HepG2 (cell line): ENCODE data around the gene CAVIN2. TPM values are rescaled to one million over a fixed set of nuclear protein-coding genes. Genes with fewer than 3 reads are reported as not detected.

Source experiments
- ATAC-seq: fragments of 200-7000 bp; cut with Tn5 transposase; 3 replicates; pipeline ENCODE4 v1.9.1; 2020; ENCODE audit warnings: mild to moderate bottlenecking, moderate library complexity
- BruUV-seq: library from RNA; stranded (reverse); fragments of 400-500 nt; replicated peaks from 2 replicates; lab custom pipeline; 2021; lab: Mats Ljungman, UMichigan
- CTCF ChIA-PET: fragments of 300-600 bp; formaldehyde crosslinking; extraction: SDS; loops from one replicate; lab custom pipeline; 2021; ENCODE audit warnings: low total read pairs, inconsistent platforms, low intra/inter-chr PET ratio; lab: Yijun Ruan, JAX
- POLR2A ChIA-PET: fragments of 350-600 bp; sonication (Branson Sonifier 250); formaldehyde crosslinking; loops from one replicate; lab custom pipeline; 2020; ENCODE audit warnings: antibody characterized with exemption, inconsistent platforms; lab: Yijun Ruan, JAX
- DNase-seq: peaks from one replicate; pipeline ENCODE4 v3.0.0-alpha.2; 2015; ENCODE audit warnings: low spot score
- FAIRE-seq: peaks from 3 replicates; lab custom pipeline; 2011; peaks lifted over from hg19 to GRCh38; lab: Jason Lieb, UNC
- H2AFZ ChIP-seq: one replicate; pipeline ENCODE4 v1.6.1; 2011; ENCODE audit warnings: low read length, inconsistent platforms
- H3K27ac ChIP-seq: fragments of 300-600 bp; 3 replicates; pipeline ENCODE4 v1.8.0; 2011; ENCODE audit warnings: mixed run types, mild to moderate bottlenecking, mixed read lengths, low read length, inconsistent platforms; ENCODE audit not compliant: insufficient read depth; ENCODE audit errors: extremely low read length
- H3K27me3 ChIP-seq, 2 experiments: fragments of 200-600 bp in 1 of 2; 2 replicates in 1 of 2; 3 replicates in 1 of 2; pipeline versions ENCODE4 v1.6.0 to v1.8.0; 2011; ENCODE audit warnings: low read length in 2 of 2, mild to moderate bottlenecking in 2 of 2, moderate library complexity in 2 of 2, inconsistent platforms in 1 of 2; ENCODE audit not compliant: insufficient read depth in 2 of 2, control insufficient read depth in 1 of 2
- H3K36me3 ChIP-seq, 2 experiments: fragments of 200-600 bp in 1 of 2; replicated peaks in 1 of 2; 2 replicates in 1 of 2; 3 replicates in 1 of 2; pipeline versions ENCODE4 v1.5.1 to v1.8.0; 2011; ENCODE audit warnings: low read length in 2 of 2, inconsistent platforms in 1 of 2; ENCODE audit not compliant: insufficient read depth in 2 of 2, control insufficient read depth in 1 of 2
- H3K4me1 ChIP-seq: 2 replicates; pipeline ENCODE4 v1.5.1; 2012; ENCODE audit warnings: low read length, inconsistent platforms; ENCODE audit not compliant: insufficient read depth
- H3K4me2 ChIP-seq: 2 replicates; pipeline ENCODE4 v1.6.0; 2011; ENCODE audit warnings: low read depth, low read length, inconsistent platforms
- H3K4me3 ChIP-seq, 3 experiments: fragments of 200-600 bp in 1 of 3; sonication (generic), shearing (Covaris generic) in 1 of 3; replicated peaks in 1 of 3; 2 replicates each; pipeline ENCODE4 v1.5.1; 2011 to 2016; ENCODE audit warnings: low read length in 3 of 3, inconsistent platforms in 2 of 3, low read depth in 2 of 3, mild to moderate bottlenecking in 2 of 3, control low read depth in 1 of 3, mixed read lengths in 1 of 3; ENCODE audit not compliant: insufficient read depth in 1 of 3
- H3K79me2 ChIP-seq: one replicate; pipeline ENCODE4 v1.6.1; 2011; ENCODE audit warnings: low read length, inconsistent platforms; ENCODE audit not compliant: insufficient read depth
- H3K9ac ChIP-seq: 2 replicates; pipeline ENCODE4 v1.6.0; 2011; ENCODE audit warnings: mild to moderate bottlenecking, low read depth, low read length, inconsistent platforms; ENCODE audit not compliant: insufficient read depth
- H3K9me3 ChIP-seq: 2 replicates; pipeline ENCODE4 v1.5.1; 2012; ENCODE audit warnings: mild to moderate bottlenecking, low read length
- H4K20me1 ChIP-seq: 2 replicates; pipeline ENCODE4 v1.6.0; 2011; ENCODE audit warnings: inconsistent platforms, mild to moderate bottlenecking, low read length, moderate library complexity; ENCODE audit not compliant: insufficient read depth
- ARNTL ChIP-seq: sonication (generic); formaldehyde crosslinking; IDR thresholded peaks from 2 replicates; pipeline ENCODE4 v1.4.0; 2020; ENCODE audit warnings: mild to moderate bottlenecking, missing genetic modification reagents
- EEA1 ChIP-seq: sonication (generic); formaldehyde crosslinking; IDR thresholded peaks from 2 replicates; pipeline ENCODE4 v1.5.1; 2020; ENCODE audit warnings: mild to moderate bottlenecking, missing genetic modification reagents, borderline replicate concordance
- ETV5 ChIP-seq: IDR thresholded peaks from 2 replicates; pipeline ENCODE4 v1.6.1; 2018; ENCODE audit warnings: missing biosample characterization, missing genetic modification reagents, inconsistent platforms, borderline replicate concordance
- EZH2 ChIP-seq: conservative IDR thresholded peaks from 2 replicates; pipeline ENCODE4 v1.6.1; 2012; ENCODE audit warnings: mild to moderate bottlenecking, low read depth, low read length, moderate library complexity
- FOXK2 ChIP-seq: fragments of 450-650 bp; IDR thresholded peaks from 2 replicates; pipeline ENCODE4 v1.6.1; 2016
- NFYC ChIP-seq: IDR thresholded peaks from 2 replicates; pipeline ENCODE4 v1.6.1; 2016; ENCODE audit warnings: missing genetic modification reagents, missing compliant biosample characterization
- NKX3-1 ChIP-seq: sonication (generic); formaldehyde crosslinking; IDR thresholded peaks from 2 replicates; pipeline ENCODE4 v1.5.0; 2020; ENCODE audit warnings: missing genetic modification reagents
- ZNF562 ChIP-seq: sonication (generic); formaldehyde crosslinking; IDR thresholded peaks from 2 replicates; pipeline ENCODE4 v1.8.0; 2022; ENCODE audit warnings: missing genetic modification reagents, borderline replicate concordance
- WGBS: methylation state at CpG from one replicate; pipeline ENCODE4 v1.1.6; 2017; ENCODE audit warnings: low lambda C conversion rate; 5-methylcytosine and 5-hydroxymethylcytosine counted together
- in situ Hi-C: cut with HindIII; loops from 2 replicates; pipeline ENCODE4 v1.10.0; 2017; ENCODE audit warnings: low pct_unique_long_range_greater_than_20kb; ENCODE audit not compliant: extremely low pct_ligation_motif_present
- intact Hi-C: fragments of 100-400 bp; cut with micrococcal nuclease; formaldehyde crosslinking; loops from one replicate; pipeline ENCODE4 v1.10.0; 2022; ENCODE audit not compliant: unreplicated experiment
- polyA plus RNA-seq, 8 experiments: library from polyadenylated mRNA; depleted of rRNA in 3 of 8; stranded (reverse) in 7 of 8; unstranded in 1 of 8; fragments of >200 nt; fragmentation: Illumina TruSeq in 4 of 8; extraction: Trizol in 4 of 8; gene quantifications; 2 replicates each; pipeline versions ENCODE4 v1.2.1 to v1.2.3, GENCODE V29; 2011 to 2016; ENCODE audit warnings: low read depth in 4 of 8, missing spikeins in 1 of 8, mixed read lengths in 1 of 8; ENCODE audit not compliant: insufficient read depth in 1 of 8
- total RNA-seq, 5 experiments: library from RNA; depleted of rRNA; stranded (reverse); fragments of >200 nt; fragmentation: Illumina TruSeq; extraction: Trizol; gene quantifications; 2 replicates each; pipeline ENCODE4 v1.2.3, GENCODE V29; 2016; ENCODE audit warnings: low read depth in 1 of 5
- TF ChIP-seq, protein P1 (sequence below): sonication (generic); formaldehyde crosslinking; IDR thresholded peaks from 2 replicates; pipeline ENCODE4 v1.8.0; 2022; ENCODE audit warnings: missing genetic modification reagents, mild to moderate bottlenecking, inconsistent platforms, borderline replicate concordance

Gene CAVIN2
- total and polyA plus RNA-seq, 2 of the 13 experiments (the other 11 are each of a cell fraction or from before 2014, with no cell fraction given), result 7.6 to 38.8 TPM

DNA sequence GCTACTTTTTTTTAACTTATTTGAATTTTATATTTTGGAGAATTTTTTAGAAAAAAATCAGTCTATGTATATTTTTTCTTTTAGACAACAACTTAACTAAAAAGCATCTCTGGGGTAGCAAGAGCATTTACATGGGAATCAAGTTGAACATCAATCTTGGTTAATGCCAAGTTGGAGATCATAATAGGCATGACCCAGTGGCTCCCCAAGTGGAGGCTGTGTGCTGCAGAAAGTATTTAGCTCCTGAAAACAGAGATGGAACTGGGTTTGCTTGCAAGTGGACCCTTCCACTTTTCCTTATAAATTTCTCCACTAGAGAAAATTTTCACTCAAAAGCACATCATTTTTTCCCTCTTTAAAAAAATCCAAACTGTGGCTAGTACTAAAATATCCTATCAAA lies 23.9 kb upstream of the CAVIN2 start:
- intact Hi-C loops, result no loop called here
- Histone ChIP-seq H3K9ac (no peak overlapping the region), H3K36me3 (no peaks in the 10 kb centered on the region), H2AFZ (no peak overlapping the region), H3K4me2 (no peak overlapping the region), H3K4me3 (no peak overlapping the region), H3K4me1 (peaks cover 53% of the 10 kb centered on the region), H3K79me2 (no peaks in the 10 kb centered on the region), H4K20me1 (no peaks in the 10 kb centered on the region), H3K27ac (no peak overlapping the region), H3K9me3 (no peaks in the 10 kb centered on the region), H3K27me3 (no peaks in the 10 kb centered on the region)
- in situ Hi-C loops, result no loop called here
- no peak for TF ChIP-seq FOXK2
- FAIRE-seq, result no peak
- no peak for DNase-seq
- BruUV-seq, result no TSS peak
- ChIA-PET POLR2A (interaction anchor here (1.3 kb wide), 1 partner anchor 24 kb away, joined by 6 read pairs; the partner anchor contains the start of gene CAVIN2), CTCF (no interaction called here)
- no peak for ATAC-seq

DNA sequence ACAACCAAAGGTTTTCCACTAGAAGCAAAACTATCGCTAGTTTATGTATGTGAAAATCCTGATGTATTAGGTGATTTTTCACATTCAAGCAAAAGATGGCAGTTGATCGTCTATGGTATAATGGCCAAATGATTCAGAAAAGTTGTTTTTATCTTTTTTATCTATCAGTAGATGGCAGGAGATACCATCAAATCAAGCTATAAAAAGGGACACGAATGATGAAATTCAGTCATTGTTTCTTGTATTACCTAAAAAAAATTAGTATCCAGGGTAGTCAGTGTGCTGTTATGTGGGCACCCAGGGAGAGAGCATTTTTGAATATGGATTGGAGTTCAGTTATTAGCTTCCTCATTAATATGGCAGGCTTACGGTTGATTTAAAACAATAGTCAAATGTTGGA lies 22.9 kb upstream of the CAVIN2 start:
- ATAC-seq, result no peak
- TF ChIP-seq EEA1 (CRISPR knock-in tag) (no peak), NKX3-1 (CRISPR knock-in tag) (no peak), ZNF562 (CRISPR knock-in tag) (no peak), ARNTL (no peak), ETV5 (CRISPR knock-in tag) (no peak), NFYC (CRISPR knock-in tag) (no peak), EZH2 (no peak)
- TF ChIP-seq, protein P1, sequence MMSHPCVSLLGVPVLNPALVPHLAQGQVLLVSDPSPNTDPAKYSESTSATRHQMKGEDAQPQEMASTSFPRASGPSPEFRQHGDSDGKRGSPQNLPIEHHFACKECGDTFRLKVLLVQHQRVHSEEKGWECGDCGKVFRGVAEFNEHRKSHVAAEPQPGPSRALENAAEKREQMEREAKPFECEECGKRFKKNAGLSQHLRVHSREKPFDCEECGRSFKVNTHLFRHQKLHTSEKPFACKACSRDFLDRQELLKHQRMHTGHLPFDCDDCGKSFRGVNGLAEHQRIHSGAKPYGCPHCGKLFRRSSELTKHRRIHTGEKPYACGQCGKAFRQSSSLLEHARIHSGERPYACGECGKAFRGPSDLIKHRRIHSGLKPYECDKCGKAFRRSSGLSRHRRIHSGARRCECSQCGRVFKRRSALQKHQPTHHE, result no peak
- no peak overlapping the region for H3K27ac ChIP-seq
- no peaks in the 10 kb centered on the region for H3K27me3 ChIP-seq
- no peak for DNase-seq
- CTCF ChIA-PET, result interaction anchor here (1.2 kb wide), 1 partner anchor 292 kb away, joined by 4 read pairs; no protein-coding TSS in a partner anchor
- POLR2A ChIA-PET, result interaction anchor here (1.0 to 7.4 kb wide), 2 partner anchors 23 to 26 kb away, joined by 4 to 69 read pairs; partner anchors contain the start of gene CAVIN2
- no peak overlapping the region for H2AFZ ChIP-seq
- 98% methylated on average over 4 of the region's 4 CpGs for WGBS
- no peak for FAIRE-seq
- in situ Hi-C loops, result no loop called here
- H3K4me2 ChIP-seq, result no peak overlapping the region
- H4K20me1 ChIP-seq, result no peaks in the 10 kb centered on the region
- H3K36me3 ChIP-seq, result no peaks in the 10 kb centered on the region
- no peak overlapping the region for H3K9ac ChIP-seq
- no peaks in the 10 kb centered on the region for H3K79me2 ChIP-seq
- no peaks in the 10 kb centered on the region for H3K9me3 ChIP-seq
- no peak overlapping the region for H3K4me3 ChIP-seq
- intact Hi-C loops, result loop anchor here (1.0 to 10.0 kb wide), 3 partner anchors 185 to 293 kb away; no protein-coding TSS in a partner anchor
- H3K4me1 ChIP-seq, result peaks cover 63% of the 10 kb centered on the region
- no TSS peak for BruUV-seq
